ENCODE results near the gene OTUD4.
"Not testable (repeated sequence)": the region's sequence is repeated elsewhere in the genome, so short reads cannot be mapped to it uniquely, and the experiment has no call there.

The OTUD4 gene

GRCh38 chr4:145186729-145187128 lies 6.3 kb upstream of the OTUD4 start:
- TF ChIP-seq CTCF (IDR thresholded peaks at IDR 0.05; ENCODE audit: poor library complexity, severe bottlenecking), result no peak
- Histone ChIP-seq H3K27me3 (ENCODE audit: insufficient read depth, poor library complexity, severe bottlenecking) (no peaks in the 10 kb centered on the region), H3K27ac (ENCODE audit: poor library complexity, severe bottlenecking) (no peak overlapping the region), H3K4me3 (ENCODE audit: severe bottlenecking) (no peak overlapping the region), H3K4me1 (ENCODE audit: insufficient read depth, poor library complexity, severe bottlenecking) (no peaks in the 10 kb centered on the region), H3K36me3 (ENCODE audit: low read depth) (no peaks in the 10 kb centered on the region), H3K9me3 (ENCODE audit: severe bottlenecking) (no peaks in the 10 kb centered on the region)
- ATAC-seq (ENCODE audit: low read depth), result no peak
- no peak for DNase-seq (ENCODE audit: low spot score)

- Histone ChIP-seq H3K27ac (ENCODE audit: poor library complexity, severe bottlenecking) (no peak overlapping the region), H3K4me1 (ENCODE audit: insufficient read depth, poor library complexity, severe bottlenecking) (peaks cover 4% of the 10 kb centered on the region), H3K4me3 (ENCODE audit: severe bottlenecking) (no peak overlapping the region), H3K9me3 (ENCODE audit: severe bottlenecking) (no peaks in the 10 kb centered on the region), H3K36me3 (ENCODE audit: low read depth) (no peaks in the 10 kb centered on the region), H3K27me3 (ENCODE audit: insufficient read depth, poor library complexity, severe bottlenecking) (no peaks in the 10 kb centered on the region)
- no peak for TF ChIP-seq CTCF (IDR thresholded peaks at IDR 0.05; ENCODE audit: poor library complexity, severe bottlenecking)
- ATAC-seq (ENCODE audit: low read depth) (no peak), DNase-seq (ENCODE audit: low spot score) (no peak)
Measured at GRCh38 chr4:145183581-145183980, 3.2 kb upstream of the OTUD4 start.

GRCh38 chr4:145183023-145183422 lies 2.6 kb upstream of the OTUD4 start:
- Histone ChIP-seq H3K4me3 (ENCODE audit: severe bottlenecking) (no peak overlapping the region), H3K27ac (ENCODE audit: poor library complexity, severe bottlenecking) (no peak overlapping the region), H3K4me1 (ENCODE audit: insufficient read depth, poor library complexity, severe bottlenecking) (peaks cover 4% of the 10 kb centered on the region), H3K9me3 (ENCODE audit: severe bottlenecking) (no peaks in the 10 kb centered on the region), H3K36me3 (ENCODE audit: low read depth) (no peaks in the 10 kb centered on the region), H3K27me3 (ENCODE audit: insufficient read depth, poor library complexity, severe bottlenecking) (no peaks in the 10 kb centered on the region)
- no peak for TF ChIP-seq CTCF (IDR thresholded peaks at IDR 0.05; ENCODE audit: poor library complexity, severe bottlenecking)
- DNase-seq (ENCODE audit: low spot score) (no peak), ATAC-seq (ENCODE audit: low read depth) (no peak)

GRCh38 chr4:145182222-145182621 lies 1.8 kb upstream of the OTUD4 start:
- TF ChIP-seq CTCF (IDR thresholded peaks at IDR 0.05; ENCODE audit: poor library complexity, severe bottlenecking), result no peak
- Histone ChIP-seq H3K27me3 (ENCODE audit: insufficient read depth, poor library complexity, severe bottlenecking) (no peaks in the 10 kb centered on the region), H3K9me3 (ENCODE audit: severe bottlenecking) (no peaks in the 10 kb centered on the region), H3K36me3 (ENCODE audit: low read depth) (no peaks in the 10 kb centered on the region; the same call in 1 of the 2 replicates), H3K4me3 (ENCODE audit: severe bottlenecking) (no peak overlapping the region), H3K4me1 (ENCODE audit: insufficient read depth, poor library complexity, severe bottlenecking) (peaks cover 6% of the 10 kb centered on the region), H3K27ac (ENCODE audit: poor library complexity, severe bottlenecking) (no peak overlapping the region)
- DNase-seq (ENCODE audit: low spot score), result no peak
- ATAC-seq (ENCODE audit: low read depth), result no peak

GRCh38 chr4:145181091-145181501 lies 707 bp upstream of the OTUD4 start:
- Histone ChIP-seq H3K9me3 (ENCODE audit: severe bottlenecking) (no peaks in the 10 kb centered on the region), H3K27me3 (ENCODE audit: insufficient read depth, poor library complexity, severe bottlenecking) (no peaks in the 10 kb centered on the region), H3K4me1 (ENCODE audit: insufficient read depth, poor library complexity, severe bottlenecking) (peaks cover 11% of the 10 kb centered on the region), H3K27ac (ENCODE audit: poor library complexity, severe bottlenecking) (peak overlapping the region; percentile 79), H3K4me3 (ENCODE audit: severe bottlenecking) (peak overlapping the region; percentile 72), H3K36me3 (ENCODE audit: low read depth) (no peaks in the 10 kb centered on the region; the same call in 1 of the 2 replicates)
- no peak for ATAC-seq (ENCODE audit: low read depth)
- no peak for TF ChIP-seq CTCF (IDR thresholded peaks at IDR 0.05; ENCODE audit: poor library complexity, severe bottlenecking)
- DNase-seq (ENCODE audit: low spot score), result no peak

GRCh38 chr4:145179861-145180297 lies 510 bp downstream of the OTUD4 start:
- DNase-seq (ENCODE audit: low spot score) (peak; percentile 66), ATAC-seq (ENCODE audit: low read depth) (peak; percentile 30)
- Histone ChIP-seq H3K4me1 (ENCODE audit: insufficient read depth, poor library complexity, severe bottlenecking) (peaks cover 11% of the 10 kb centered on the region), H3K27ac (ENCODE audit: poor library complexity, severe bottlenecking) (peak overlapping the region; percentile 79), H3K4me3 (ENCODE audit: severe bottlenecking) (peak overlapping the region; percentile 72)
- H3K36me3 ChIP-seq (ENCODE audit: low read depth); H3K27me3 ChIP-seq (ENCODE audit: insufficient read depth, poor library complexity, severe bottlenecking); H3K9me3 ChIP-seq (ENCODE audit: severe bottlenecking): not testable (repeated sequence)
